H9 (cell line): Measurements from ENCODE around the gene MAJIN. TPM values are rescaled to one million over a fixed set of nuclear protein-coding genes. Genes with fewer than 3 reads are reported as not detected.

ENCODE experiments used
- DNase-seq: peaks from one replicate; pipeline ENCODE4 v3.0.0-alpha.2; 2017
- H2AFZ ChIP-seq: one replicate; pipeline ENCODE4 v1.6.1; 2013; ENCODE audit warnings: mild to moderate bottlenecking, low read length, control low read depth, moderate library complexity
- H2AK5ac ChIP-seq: 2 replicates; pipeline ENCODE4 v1.6.1; 2013; ENCODE audit warnings: low read length, control low read depth, mixed read lengths; ENCODE audit not compliant: insufficient read length
- H2BK120ac ChIP-seq: one replicate; pipeline ENCODE4 v1.6.1; 2013; ENCODE audit warnings: low read depth, mild to moderate bottlenecking, low read length, control low read depth, inconsistent platforms; ENCODE audit not compliant: poor library complexity, severe bottlenecking
- H2BK12ac ChIP-seq: 2 replicates; pipeline ENCODE4 v1.6.1; 2013; ENCODE audit warnings: low read length, control low read depth, mixed read lengths, low read depth; ENCODE audit not compliant: insufficient read length
- H2BK15ac ChIP-seq: 2 replicates; pipeline ENCODE4 v1.6.1; 2013; ENCODE audit warnings: low read depth, low read length, control low read depth
- H2BK20ac ChIP-seq: one replicate; pipeline ENCODE4 v1.6.1; 2013; ENCODE audit warnings: low read depth, mild to moderate bottlenecking, low read length, control low read depth, inconsistent platforms; ENCODE audit not compliant: poor library complexity, severe bottlenecking
- H2BK5ac ChIP-seq: 2 replicates; pipeline ENCODE4 v1.6.1; 2013; ENCODE audit warnings: low read length, control low read depth, mixed read lengths; ENCODE audit not compliant: insufficient read length
- H3K14ac ChIP-seq: 2 replicates; pipeline ENCODE4 v1.6.1; 2013; ENCODE audit warnings: low read length, control low read depth; ENCODE audit not compliant: insufficient read depth
- H3K18ac ChIP-seq: 2 replicates; pipeline ENCODE4 v1.6.1; 2013; ENCODE audit warnings: low read depth, mild to moderate bottlenecking, mixed read lengths, low read length, control low read depth; ENCODE audit not compliant: insufficient read length
- H3K23ac ChIP-seq: 2 replicates; pipeline ENCODE4 v1.6.1; 2013; ENCODE audit warnings: low read length, control low read depth, mixed read lengths, low read depth; ENCODE audit not compliant: insufficient read length
- H3K23me2 ChIP-seq: 2 replicates; pipeline ENCODE4 v1.6.1; 2013; ENCODE audit warnings: low read depth, mild to moderate bottlenecking, mixed read lengths, low read length, control low read depth; ENCODE audit not compliant: insufficient read length, poor library complexity, severe bottlenecking
- H3K27ac ChIP-seq: 2 replicates; pipeline ENCODE4 v1.5.1; 2013; ENCODE audit warnings: low read length, control low read depth, mixed read lengths, low read depth; ENCODE audit not compliant: insufficient read length
- H3K27me3 ChIP-seq: 2 replicates; pipeline ENCODE4 v1.6.1; 2013; ENCODE audit warnings: low read length, control low read depth, inconsistent platforms; ENCODE audit not compliant: insufficient read depth
- H3K4ac ChIP-seq: 2 replicates; pipeline ENCODE4 v1.6.1; 2013; ENCODE audit warnings: low read depth, mild to moderate bottlenecking, control low read depth, inconsistent platforms, low read length, moderate library complexity
- H3K4me1 ChIP-seq: 2 replicates; pipeline ENCODE4 v1.6.1; 2013; ENCODE audit warnings: low read length, control low read depth, inconsistent platforms; ENCODE audit not compliant: insufficient read depth
- H3K4me2 ChIP-seq: 2 replicates; pipeline ENCODE4 v1.6.1; 2013; ENCODE audit warnings: low read length, control low read depth, mixed read lengths; ENCODE audit not compliant: insufficient read length, insufficient read depth
- H3K56ac ChIP-seq: 2 replicates; pipeline ENCODE4 v1.6.1; 2013; ENCODE audit warnings: low read depth, mild to moderate bottlenecking, mixed read lengths, low read length, control low read depth; ENCODE audit not compliant: insufficient read length
- H3K79me1 ChIP-seq: 2 replicates; pipeline ENCODE4 v1.6.1; 2013; ENCODE audit warnings: low read depth, mild to moderate bottlenecking, moderate library complexity, low read length, control low read depth, inconsistent platforms; ENCODE audit not compliant: insufficient read depth, poor library complexity, severe bottlenecking
- H3K79me2 ChIP-seq: 2 replicates; pipeline ENCODE4 v1.6.1; 2013; ENCODE audit warnings: low read length, control low read depth, inconsistent platforms; ENCODE audit not compliant: insufficient read depth
- H3K9ac ChIP-seq: 2 replicates; pipeline ENCODE4 v1.6.1; 2013; ENCODE audit warnings: low read length, control low read depth, mixed read lengths; ENCODE audit not compliant: insufficient read length; ENCODE audit errors: extremely low read depth
- H3K9me3 ChIP-seq: one replicate; pipeline ENCODE4 v1.6.1; 2013; ENCODE audit warnings: low read depth, low read length, inconsistent platforms; ENCODE audit not compliant: control insufficient read depth
- H3T11ph ChIP-seq: one replicate; pipeline ENCODE4 v1.6.1; 2013; ENCODE audit warnings: mild to moderate bottlenecking, low read length, control low read depth, inconsistent platforms
- H4K20me1 ChIP-seq: one replicate; pipeline ENCODE4 v1.6.1; 2013; ENCODE audit not compliant: control insufficient read depth, insufficient read length, insufficient read depth
- H4K5ac ChIP-seq: 2 replicates; pipeline ENCODE4 v1.6.1; 2013; ENCODE audit warnings: low read depth, mild to moderate bottlenecking, mixed read lengths, low read length, control low read depth; ENCODE audit not compliant: insufficient read length
- H4K8ac ChIP-seq: replicated peaks from 2 replicates; pipeline ENCODE4 v1.6.1; 2013; ENCODE audit warnings: low read length, control low read depth, mixed read lengths, low read depth; ENCODE audit not compliant: insufficient read length
- H4K91ac ChIP-seq: 2 replicates; pipeline ENCODE4 v1.6.1; 2013; ENCODE audit warnings: low read depth, mild to moderate bottlenecking, moderate library complexity, mixed read lengths, low read length, control low read depth; ENCODE audit not compliant: insufficient read length
- H3K27ac Mint-ChIP-seq, 3 experiments: 2 replicates in 2 of 3; 3 replicates in 1 of 3; pipeline ENCODE4 v1.8.0; 2020 to 2021; ENCODE audit warnings: mixed read lengths in 3 of 3, mild to moderate bottlenecking in 1 of 3, moderate library complexity in 1 of 3
- H3K27me3 Mint-ChIP-seq: 2 replicates; pipeline ENCODE4 v1.8.0; 2021; ENCODE audit warnings: low read depth, mild to moderate bottlenecking, moderate library complexity, mixed read lengths
- H3K36me3 Mint-ChIP-seq, 3 experiments: 2 replicates in 2 of 3; 3 replicates in 1 of 3; pipeline ENCODE4 v1.8.0; 2020 to 2021; ENCODE audit warnings: low read depth in 3 of 3, mixed read lengths in 3 of 3; ENCODE audit not compliant: insufficient read depth in 1 of 3
- H3K4me1 Mint-ChIP-seq, 2 experiments: 2 replicates each; pipeline ENCODE4 v1.8.0; 2020; ENCODE audit warnings: mixed read lengths in 2 of 2
- H3K4me3 Mint-ChIP-seq, 2 experiments: 2 replicates in 1 of 2; 3 replicates in 1 of 2; pipeline ENCODE4 v1.8.0; 2020 to 2021; ENCODE audit warnings: mild to moderate bottlenecking in 2 of 2, mixed read lengths in 2 of 2, moderate library complexity in 1 of 2
- H3K9me3 Mint-ChIP-seq, 2 experiments: 2 replicates in 1 of 2; 3 replicates in 1 of 2; pipeline ENCODE4 v1.8.0; 2020; ENCODE audit warnings: mild to moderate bottlenecking in 2 of 2, mixed read lengths in 2 of 2, moderate library complexity in 1 of 2
- WGBS: extraction: QIAGEN DNeasy Blood & Tissue Kit; methylation state at CpG from one replicate; pipeline ENCODE4 v1.1.7; 2013; ENCODE audit warnings: missing lambda C conversion rate, low lambda C conversion rate, mixed read lengths; ENCODE audit not compliant: insufficient read length; ENCODE audit errors: extremely low coverage; 5-methylcytosine and 5-hydroxymethylcytosine counted together
- total RNA-seq: library from RNA; stranded (reverse); gene quantifications from 2 replicates; pipeline ENCODE4 v1.2.1, GENCODE V29; 2021
- TF ChIP-seq, protein P1 (sequence below): fragments of 200-600 bp; sonication (generic); conservative IDR thresholded peaks from 3 replicates; pipeline ENCODE4 v1.8.0; 2021; ENCODE audit warnings: antibody characterized with exemption, mild to moderate bottlenecking

MAJIN gene
- total RNA-seq, 1 experiment from 2014 or later, result not detected

- H2BK12ac ChIP-seq, result no peak overlapping the region
- peaks cover 4% of the 10 kb centered on the region for H4K20me1 ChIP-seq
- H3K23me2 ChIP-seq, result no peaks in the 10 kb centered on the region
- Mint-ChIP-seq H3K27me3 (no peaks in the 10 kb centered on the region), H3K4me3 (no peak overlapping the region), H3K4me1 (peaks cover 0 to 3% of the 10 kb centered on the region in 2 experiments; a peak in 1 of 4 replicates), H3K27ac (peak overlapping the region in 1 of 3 experiments; percentile 48; a peak in 1 of 7 replicates), H3K9me3 (no peaks in the 10 kb centered on the region; a peak in 1 of 5 replicates), H3K36me3 (peaks cover 0 to 25% (median 20%) of the 10 kb centered on the region in 3 experiments; a peak in 5 of 7 replicates)
- no peak overlapping the region for H3T11ph ChIP-seq
- DNase-seq, result no peak
- no peaks in the 10 kb centered on the region for H3K27me3 ChIP-seq
- no peak overlapping the region for H2BK20ac ChIP-seq
- no peak overlapping the region for H3K18ac ChIP-seq
- no peaks in the 10 kb centered on the region for H3K9me3 ChIP-seq
- no peaks in the 10 kb centered on the region for H3K79me1 ChIP-seq
- H4K8ac ChIP-seq, result no peak overlapping the region
- H2BK5ac ChIP-seq, result no peak overlapping the region
- no peak overlapping the region for H4K91ac ChIP-seq
- no peak overlapping the region for H4K5ac ChIP-seq
- no peak overlapping the region for H3K14ac ChIP-seq
- H3K4me2 ChIP-seq, result no peak overlapping the region
- no peak overlapping the region for H3K27ac ChIP-seq
- no peak overlapping the region for H3K23ac ChIP-seq
- WGBS, result no CpG with 5 or more reads among the region's 14 CpGs
- no peak overlapping the region for H3K9ac ChIP-seq
- no peak overlapping the region for H2AFZ ChIP-seq
- no peak overlapping the region for H3K4ac ChIP-seq
- no peaks in the 10 kb centered on the region for H3K79me2 ChIP-seq
- H2BK15ac ChIP-seq, result no peak overlapping the region
- TF ChIP-seq, protein P1, sequence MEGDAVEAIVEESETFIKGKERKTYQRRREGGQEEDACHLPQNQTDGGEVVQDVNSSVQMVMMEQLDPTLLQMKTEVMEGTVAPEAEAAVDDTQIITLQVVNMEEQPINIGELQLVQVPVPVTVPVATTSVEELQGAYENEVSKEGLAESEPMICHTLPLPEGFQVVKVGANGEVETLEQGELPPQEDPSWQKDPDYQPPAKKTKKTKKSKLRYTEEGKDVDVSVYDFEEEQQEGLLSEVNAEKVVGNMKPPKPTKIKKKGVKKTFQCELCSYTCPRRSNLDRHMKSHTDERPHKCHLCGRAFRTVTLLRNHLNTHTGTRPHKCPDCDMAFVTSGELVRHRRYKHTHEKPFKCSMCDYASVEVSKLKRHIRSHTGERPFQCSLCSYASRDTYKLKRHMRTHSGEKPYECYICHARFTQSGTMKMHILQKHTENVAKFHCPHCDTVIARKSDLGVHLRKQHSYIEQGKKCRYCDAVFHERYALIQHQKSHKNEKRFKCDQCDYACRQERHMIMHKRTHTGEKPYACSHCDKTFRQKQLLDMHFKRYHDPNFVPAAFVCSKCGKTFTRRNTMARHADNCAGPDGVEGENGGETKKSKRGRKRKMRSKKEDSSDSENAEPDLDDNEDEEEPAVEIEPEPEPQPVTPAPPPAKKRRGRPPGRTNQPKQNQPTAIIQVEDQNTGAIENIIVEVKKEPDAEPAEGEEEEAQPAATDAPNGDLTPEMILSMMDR, result no peak
- H3K4me1 ChIP-seq, result no peaks in the 10 kb centered on the region
- H3K56ac ChIP-seq, result no peak overlapping the region
- no peak overlapping the region for H2AK5ac ChIP-seq
- H2BK120ac ChIP-seq, result no peak overlapping the region
Observed at GRCh38 chr11:64896448-64897022, 75.4 kb downstream of the MAJIN start.
